HG02943 (cell line): ENCODE measurements around the gene ANKRD23.
A peak's percentile ranks its signal among the peaks of the same experiment; 100 is the strongest.
"Not testable (repeated sequence)": the region's sequence is repeated elsewhere in the genome, so short reads cannot be mapped to it uniquely, and the experiment has no call there.

Experiments used
- ATAC-seq: cut with Tn5 transposase; IDR thresholded peaks from one replicate; pipeline ENCODE4 v1.9.1; 2021; ENCODE audit warnings: mild to moderate bottlenecking, low read depth, moderate library complexity; ENCODE audit not compliant: unreplicated experiment

ANKRD23 gene

DNA sequence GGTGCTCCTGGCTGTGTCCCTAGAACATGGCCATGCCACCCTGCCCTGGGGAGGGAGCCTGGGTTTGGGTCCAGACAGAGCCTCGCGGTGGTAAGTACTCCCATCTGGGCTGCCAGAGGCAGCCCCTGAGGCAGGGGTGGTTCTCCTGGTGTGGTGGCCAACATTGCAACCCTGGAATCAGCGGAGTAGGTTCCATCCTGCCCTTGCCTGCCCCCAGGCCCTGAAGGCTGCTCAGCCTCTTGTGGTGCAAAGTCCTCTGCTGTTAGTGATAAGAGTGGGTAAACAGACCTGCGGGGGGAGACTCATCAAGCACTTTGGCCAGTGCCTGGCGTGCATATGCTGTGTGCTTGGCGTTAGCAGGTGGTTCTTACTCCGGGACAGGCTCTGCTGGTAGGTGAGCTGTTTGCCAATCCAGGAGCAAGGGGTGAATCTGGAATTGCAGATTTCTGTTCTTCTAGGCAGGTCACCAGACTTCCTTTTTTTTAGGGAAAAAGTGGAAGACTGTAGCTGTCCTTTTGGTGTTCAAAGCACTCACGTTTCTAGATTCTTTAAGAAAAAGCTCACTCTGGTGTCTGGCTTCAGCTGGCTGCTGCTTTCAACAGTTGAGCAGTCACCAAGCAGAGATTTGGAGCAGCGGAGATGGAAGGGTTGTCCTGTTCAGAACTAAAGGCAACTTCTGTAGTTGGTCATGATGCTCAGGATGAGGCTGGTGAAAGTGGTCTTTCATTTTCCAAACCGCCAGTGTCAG, 24.5 kb downstream of the ANKRD23 start:
- ATAC-seq: no peak

DNA sequence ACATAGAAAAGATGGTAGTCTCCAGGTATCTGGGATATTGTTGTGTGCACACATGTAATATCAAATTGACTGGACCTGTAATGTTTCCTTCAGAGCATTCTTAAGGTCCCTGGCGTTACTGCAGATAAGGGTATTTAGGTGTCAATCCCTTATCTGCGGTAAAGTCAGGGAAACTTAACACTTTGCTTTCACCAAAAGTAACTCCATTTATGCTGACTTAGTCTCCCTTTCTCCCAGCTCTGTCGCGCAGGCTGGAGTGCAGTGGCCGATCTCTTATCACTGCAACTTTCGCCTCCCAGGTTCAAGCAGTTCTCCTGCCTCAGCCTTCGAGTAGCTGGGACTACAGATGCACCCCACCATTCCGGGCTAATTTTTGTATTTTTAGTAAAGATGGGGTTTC, 25.9 kb downstream of the ANKRD23 start:
- no peak for ATAC-seq

DNA sequence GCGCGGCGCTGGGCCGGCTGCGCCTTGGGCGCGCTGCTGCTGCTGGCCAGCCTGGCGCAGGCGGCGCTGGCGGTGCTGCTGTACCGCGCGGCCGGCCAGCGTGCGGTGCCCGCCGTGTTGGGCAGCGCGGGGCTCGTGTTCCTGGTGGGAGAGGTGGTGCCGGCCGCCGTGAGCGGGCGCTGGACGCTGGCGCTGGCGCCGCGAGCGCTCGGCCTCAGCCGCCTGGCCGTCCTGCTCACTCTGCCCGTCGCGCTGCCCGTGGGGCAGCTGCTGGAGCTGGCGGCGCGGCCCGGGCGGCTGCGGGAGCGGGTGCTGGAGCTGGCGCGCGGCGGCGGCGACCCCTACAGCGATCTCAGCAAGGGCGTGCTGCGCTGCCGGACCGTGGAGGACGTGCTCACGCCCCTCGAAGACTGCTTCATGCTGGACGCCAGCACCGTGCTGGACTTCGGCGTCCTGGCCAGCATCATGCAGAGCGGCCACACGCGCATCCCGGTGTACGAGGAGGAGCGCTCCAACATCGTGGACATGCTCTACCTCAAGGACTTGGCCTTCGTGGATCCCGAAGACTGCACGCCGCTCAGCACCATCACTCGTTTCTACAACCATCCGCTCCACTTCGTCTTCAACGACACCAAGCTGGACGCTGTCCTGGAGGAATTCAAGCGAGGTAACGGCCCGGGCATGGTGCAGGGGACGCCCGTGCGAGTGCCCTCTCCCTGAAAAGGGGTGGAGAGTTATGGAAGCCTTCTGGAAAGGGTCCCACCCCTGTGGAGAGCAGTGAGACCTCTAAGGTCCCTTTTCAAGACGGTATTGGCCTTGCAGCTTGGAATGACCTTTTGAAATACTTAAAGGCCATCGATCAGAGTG, 26.8 kb downstream of the ANKRD23 start:
- peak; percentile 0 for ATAC-seq

DNA sequence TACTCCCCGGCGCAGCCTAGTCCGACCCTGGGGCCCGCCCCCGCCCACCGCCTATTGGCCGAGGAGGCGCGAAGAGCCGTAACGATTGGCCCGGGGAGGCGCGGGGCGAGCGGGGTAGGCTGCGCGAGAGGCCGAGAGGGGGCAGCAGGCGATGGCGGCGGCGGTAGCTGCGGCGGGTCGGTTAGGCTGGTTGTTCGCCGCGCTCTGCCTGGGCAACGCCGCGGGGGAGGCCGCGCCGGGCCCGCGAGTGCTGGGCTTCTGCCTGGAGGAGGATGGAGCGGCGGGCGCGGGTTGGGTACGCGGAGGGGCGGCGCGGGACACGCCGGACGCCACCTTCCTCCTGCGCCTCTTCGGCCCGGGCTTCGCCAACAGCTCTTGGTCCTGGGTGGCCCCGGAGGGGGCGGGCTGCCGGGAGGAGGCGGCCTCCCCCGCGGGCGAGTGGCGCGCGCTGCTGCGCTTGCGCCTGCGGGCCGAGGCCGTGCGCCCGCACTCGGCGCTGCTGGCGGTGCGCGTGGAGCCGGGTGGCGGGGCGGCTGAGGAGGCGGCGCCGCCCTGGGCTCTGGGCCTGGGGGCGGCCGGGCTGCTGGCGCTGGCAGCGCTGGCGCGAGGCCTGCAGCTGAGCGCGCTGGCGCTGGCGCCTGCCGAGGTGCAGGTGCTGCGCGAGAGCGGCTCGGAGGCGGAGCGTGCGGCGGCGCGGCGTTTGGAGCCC, 27.5 kb downstream of the ANKRD23 start, which contains the start of gene CNNM3:
Gene CNNM3 (plus strand): TSS at position 142 of the 709 bp plus-strand sequence. CDS start 10 bp downstream, at position 152.
- peak; percentile 86 for ATAC-seq

DNA sequence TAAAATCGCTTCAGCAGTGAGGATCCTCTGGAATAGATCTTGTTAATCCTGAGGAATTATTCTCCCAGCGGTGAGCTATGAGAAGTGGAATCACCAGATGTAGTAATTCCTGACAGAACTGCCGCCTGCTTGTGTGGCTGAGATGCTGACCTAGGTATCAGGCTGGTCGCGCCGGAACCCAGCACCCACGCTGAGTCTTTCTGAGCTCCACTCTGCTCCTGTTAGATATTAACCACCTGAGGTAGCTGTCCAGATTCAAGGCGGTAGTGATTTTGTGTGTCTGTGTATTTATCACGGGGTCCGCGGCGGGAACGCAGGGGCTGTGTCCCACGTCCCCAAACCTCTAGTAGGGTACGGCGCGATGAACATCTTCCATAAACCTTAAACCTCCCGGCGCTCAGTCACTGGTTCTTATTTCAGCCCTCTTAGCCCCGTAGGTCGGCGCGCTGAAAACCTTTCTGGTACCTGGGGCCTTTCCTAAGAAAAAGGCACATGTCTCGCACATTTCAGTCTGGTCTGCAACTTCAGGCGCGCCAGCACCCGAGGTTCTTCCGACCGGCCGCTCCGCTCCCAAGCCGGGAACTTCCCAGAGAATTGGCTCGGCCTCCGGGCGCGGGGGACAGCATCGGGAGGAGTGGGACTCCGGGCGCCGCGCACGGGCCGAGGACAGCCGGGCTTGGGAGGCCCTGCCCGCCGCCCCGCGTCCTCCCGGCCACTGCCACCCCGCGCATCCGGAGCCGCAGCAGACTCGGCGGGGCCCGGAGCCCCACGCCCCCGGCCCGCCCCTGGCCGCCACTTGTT, 28.3 kb downstream of the ANKRD23 start:
- peak; percentile 24 for ATAC-seq

DNA sequence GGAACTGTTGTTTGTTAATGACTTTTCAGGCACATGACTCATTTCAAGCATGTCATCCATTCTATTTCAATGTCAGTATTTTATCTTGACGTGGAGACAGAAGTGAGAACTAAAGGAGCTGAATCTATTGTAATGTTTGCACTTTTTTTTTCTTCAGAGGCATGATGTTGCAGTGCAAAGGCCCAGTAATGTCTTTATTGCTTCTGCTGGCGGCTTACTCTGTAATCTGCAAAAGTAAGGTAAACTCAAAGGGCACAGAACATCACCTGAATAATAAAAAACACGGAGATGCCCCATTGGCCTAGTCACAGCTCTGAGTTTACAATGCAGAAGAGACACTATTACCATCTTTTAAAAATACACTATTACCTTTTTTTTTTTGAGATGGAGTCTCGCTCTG, 30.2 kb downstream of the ANKRD23 start:
- ATAC-seq: no peak

DNA sequence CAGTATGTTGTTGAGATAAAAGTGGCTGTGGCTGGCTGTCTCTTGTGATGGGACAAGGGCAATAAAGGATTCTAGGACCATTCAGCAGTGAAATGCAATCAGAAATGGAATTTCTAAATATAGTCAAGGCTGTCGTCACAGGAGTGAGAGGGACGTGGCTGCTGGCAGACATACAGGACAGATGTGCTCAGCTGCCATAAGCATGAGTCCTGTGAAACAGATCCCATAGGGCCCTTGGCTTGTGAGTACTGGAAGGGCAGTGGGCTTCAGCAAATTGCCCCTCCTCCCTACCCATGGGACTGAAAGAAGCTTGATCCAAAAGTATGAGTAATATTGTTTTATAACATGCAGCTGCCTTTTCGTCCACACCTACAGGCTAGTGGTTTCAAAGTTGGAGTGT, 31.9 kb downstream of the ANKRD23 start:
- ATAC-seq: no peak

DNA sequence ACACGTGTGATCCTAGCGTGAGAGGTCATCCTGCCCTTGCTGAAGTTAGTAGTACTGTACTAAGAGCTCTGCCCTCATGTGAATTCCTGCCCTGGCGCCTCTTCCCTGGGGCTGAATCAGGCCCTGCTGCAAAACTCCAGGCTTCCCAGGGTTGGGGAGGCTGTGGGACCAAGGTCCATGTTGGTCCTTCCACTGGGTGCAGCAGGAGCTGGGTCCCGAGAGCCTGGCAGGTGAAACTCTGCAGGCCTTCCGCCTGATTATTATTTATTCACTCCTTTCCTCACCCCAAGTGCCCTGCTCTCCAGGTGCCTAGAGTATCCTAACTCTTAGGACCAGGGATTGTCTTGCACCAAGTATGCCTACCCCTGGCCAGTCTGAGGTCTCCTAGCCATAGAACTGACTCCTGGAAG, 33.0 kb downstream of the ANKRD23 start:
- ATAC-seq: no peak

DNA sequence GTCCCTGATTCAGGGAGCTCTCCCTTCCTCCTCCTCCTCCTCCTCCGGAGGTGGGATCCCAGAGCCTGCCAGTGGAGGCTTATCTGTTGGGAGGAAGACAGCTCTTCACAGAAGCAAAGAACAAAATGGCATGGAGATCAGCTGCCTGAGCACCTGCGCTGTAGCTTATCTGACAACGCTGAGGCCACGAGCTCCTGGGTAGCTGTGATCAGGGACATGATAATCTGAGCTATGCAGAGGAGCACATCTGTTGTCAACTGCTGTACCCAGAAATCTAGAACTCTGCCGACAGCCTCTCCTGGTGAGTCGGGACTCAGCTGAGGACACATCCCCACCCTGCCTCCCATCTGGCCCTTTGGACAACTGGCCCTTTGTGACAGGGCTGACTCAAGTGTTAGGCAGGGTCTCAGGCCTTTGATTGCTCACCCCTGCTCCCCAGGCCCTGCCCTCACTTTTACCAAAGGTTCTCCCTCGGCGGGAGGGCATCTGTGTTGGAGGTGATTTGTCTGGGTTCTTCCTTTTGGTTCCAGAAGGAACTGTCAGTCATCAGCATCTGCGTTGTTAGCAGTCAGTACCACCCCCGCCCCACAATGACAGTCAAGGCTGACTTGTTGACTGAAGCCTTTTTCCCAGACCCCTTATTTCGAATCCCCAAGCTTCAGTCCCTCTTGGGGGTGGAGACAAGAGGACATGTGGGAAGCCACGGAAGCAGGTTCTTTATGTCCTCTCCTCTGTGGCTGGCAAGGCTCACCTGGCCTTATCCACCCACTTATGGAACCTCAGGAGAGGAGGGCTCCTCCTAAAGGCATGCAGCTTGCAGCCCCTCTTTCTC, 33.7 kb downstream of the ANKRD23 start:
- no peak for ATAC-seq

DNA sequence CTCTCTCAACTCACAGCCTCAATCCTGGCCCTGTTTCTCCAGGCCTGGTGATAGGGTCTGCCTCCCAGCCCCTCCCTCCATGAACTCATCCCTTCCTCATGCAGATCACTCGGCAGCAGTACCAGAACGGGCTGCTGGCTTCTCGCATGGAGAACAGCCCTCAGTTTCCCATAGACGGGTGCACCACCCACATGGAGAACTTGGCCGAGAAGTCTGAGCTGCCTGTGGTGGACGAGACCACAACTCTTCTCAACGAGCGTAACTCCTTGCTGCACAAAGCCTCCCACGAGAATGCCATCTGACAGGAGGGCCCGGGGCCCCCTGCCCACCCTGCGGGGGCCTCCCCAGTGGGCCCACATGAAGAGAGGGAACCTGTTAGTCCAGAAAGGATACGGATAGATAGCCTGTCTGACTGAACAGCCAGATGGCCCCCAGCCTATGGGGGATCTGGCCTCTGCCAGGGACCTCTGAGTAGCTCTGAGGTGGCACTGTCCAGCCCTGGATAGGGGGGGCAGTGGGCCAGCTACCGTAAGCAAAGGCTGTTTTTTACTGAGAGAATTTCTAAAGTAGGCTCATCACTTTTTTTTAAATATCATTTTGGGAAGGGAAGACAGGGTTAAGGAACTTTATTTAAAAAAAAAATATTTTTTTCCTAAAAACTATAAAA, 34.5 kb downstream of the ANKRD23 start:
- no peak for ATAC-seq

DNA sequence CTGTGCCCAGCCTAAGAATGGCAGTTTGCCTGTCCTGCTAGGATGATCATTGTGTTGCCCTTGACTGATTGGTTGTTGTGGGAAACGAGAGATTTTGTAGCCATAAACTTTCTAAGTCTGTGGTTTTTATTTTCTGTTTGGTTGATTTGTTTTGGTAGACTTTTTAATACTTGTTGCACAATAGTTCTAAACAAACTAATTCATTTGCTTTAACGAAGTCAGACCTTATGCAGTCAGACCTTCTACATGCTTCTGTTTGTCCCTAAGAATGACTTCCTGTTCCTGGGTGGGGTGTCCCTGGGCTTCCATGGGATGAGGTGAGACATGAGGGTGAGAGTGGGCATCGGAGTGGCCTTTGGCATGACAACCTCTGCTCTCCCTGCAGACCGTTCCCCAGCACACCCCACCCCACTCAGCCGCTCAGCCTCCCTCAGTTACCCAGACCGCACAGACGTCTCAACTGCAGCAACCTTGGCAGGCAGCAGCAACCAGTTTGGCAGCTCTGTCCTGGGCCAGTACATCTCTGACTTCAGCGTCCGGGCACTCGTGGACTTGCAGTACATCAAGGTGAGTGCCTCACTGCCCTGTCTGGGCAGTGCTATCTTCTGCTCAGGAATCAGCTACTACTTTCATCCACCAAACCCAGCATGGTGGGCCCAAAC, 35.5 kb downstream of the ANKRD23 start:
- no peak for ATAC-seq

DNA sequence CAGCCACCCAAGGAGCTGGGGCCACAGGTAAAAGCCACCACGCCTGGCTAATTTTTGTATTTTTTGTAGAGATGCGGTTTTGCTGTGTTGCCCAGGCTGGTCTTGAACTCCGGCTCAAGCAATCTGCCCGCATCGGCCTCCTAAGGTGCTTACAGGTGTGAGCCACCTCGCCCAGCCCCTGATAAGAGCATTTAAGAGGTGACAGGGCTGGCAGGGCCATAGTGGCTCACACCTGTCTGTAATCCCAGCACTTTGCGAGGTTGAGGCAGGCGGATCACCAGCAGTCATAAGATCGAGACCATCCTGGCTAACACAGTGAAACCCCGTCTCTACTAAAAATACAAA, 36.7 kb downstream of the ANKRD23 start:
- no peak for ATAC-seq

DNA sequence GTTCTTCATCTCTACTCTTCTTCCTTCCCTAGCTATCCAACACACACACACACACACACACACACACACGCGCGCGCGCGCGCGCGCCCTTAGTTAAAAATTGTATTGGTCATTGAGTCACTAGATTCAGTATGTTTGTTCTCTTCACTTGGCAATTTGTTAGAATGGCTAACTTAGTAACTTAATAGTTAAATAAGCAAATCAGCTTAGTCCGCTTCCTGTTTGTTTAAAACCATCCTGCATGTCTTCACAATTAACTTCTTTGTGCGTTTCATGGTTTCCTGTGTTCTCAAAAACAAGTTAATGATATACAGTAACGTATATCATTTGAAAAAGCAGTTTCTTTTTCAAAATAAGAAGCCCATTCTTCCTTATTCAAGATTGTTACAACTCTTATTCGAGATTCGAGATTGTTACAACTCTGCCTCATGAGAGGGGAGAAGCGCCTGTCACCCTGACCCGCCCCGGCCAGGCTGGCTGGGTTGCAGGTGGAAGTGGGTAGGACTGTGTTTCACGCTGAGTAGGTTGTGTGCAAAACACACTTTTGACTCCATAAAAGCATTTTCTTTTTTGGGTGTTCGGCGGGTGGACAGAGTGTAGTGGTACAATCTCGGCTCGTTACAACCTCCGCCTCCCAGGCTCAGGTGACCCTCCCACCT, 37.2 kb downstream of the ANKRD23 start:
- peak; percentile 73 for ATAC-seq

DNA sequence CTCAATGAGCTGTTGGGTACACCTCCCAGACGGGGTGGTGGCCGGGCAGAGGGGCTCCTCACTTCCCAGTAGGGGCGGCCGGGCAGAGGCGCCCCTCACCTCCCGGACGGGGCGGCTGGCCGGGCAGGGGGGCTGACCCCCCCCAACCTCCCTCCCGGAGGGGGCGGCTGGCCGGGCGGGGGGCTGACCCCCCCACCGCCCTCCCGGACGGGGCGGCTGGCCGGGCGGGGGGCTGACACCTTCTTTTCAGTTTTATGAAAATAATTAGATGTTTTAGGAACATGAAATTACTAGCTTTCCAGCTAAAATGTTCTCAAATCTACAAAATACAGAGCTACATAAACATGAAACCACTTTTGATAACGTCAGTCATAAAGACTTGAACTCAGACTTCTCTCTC, 37.9 kb downstream of the ANKRD23 start:
- ATAC-seq: not testable (repeated sequence)

DNA sequence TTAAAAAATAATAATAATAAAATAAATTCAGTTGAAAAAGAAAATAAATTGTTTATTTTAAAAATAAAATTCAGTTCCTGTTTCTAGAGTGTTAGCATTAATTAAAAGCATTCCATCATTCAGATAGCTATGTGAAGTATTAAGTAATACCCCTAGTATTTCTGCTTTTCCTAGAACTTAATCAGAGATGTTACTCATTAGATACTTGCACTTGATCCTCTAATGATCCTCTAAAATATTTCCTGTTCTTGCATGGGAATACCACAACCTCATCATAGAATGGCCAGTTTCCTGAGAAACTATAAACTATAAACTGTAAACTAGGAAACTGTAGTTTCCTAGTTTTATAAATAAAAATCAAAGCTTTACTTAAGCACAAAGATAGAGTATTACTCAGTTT, 38.8 kb downstream of the ANKRD23 start:
- ATAC-seq: no peak

DNA sequence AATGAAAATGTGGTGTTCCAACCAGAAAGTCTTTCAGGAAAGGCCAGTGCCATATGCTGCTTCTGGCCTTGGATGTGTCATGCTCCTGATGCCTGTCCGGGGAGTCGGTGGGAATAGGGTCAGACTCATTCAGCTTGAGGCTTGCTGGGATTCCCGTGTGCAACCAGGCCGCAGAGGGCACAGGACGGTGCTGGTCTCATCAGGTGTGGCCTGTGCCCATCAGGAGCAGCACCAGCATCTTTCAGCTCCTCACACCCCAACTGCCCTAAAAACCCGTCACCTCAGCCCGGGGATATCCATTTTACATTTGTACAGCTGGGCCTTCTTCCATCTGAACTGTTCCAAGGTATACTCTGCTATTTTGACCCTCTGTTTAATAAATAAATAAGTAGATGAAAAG, 41.1 kb downstream of the ANKRD23 start:
- ATAC-seq: no peak

DNA sequence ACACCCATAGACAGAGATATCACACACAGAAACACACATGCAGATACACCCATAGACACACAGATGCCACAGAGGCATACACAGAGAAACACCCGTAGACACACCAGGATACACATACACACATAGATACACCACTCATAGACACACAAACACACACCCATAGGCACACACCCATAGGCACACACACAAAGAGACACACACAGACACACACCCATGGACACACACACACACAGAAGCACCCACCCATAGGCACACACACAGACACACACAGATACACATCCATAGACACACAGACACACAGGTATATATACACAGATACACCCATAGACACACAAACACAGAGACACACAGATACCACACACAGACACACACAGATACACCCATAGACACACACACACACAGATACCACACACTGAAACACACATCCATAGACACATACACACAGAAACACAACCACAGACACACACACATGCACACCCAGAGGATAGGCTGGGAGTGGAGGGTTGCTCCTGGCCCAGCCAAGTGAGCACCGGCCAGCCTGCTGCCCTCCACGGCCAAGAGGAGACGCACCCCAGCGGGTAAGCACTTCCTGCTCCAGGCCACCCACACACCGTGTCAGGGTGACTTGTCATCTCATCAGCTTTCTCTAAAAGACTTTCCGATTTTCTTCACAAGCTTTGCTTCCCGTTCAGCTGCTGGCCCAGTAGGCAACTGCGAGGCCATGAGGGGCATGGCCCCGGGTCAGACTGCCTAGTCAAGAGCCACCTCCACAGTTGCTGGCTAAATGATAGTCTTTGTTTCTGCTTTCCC, 41.8 kb downstream of the ANKRD23 start:
- ATAC-seq: no peak
